ENCODE data around the gene TRIP4.

TRIP4 gene

DNA sequence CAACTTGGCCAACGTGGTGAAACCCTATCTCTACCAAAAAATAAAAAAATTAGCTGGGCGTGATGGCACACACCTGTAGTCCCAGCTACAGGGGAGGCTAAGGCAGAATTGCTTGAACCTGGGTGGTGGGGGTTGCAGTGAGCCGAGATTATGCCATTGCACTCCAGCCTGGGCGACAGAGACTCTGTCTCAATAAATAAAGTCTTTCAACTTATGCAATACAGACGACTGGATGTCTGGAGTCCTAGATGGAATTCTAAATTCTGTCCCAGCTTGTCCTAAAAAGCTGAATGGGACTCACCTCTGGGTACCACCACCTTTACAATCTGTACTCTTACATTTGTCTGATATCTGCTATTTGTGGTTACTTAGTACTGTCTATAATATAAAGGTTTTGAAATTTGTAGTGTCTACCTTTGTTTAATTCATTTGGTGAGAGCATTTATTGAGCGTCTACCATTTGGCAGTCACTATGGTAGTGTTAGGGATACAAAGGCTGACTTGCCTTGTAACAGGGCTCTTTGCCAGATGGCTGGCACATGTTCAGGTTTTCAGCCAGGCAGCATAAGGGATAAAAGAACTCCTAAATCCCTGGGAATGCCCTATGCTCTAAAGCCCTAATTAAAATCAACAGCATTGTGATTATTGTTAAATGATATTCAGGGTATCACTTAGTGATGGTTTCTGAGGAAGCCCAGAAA is 65.5 kb downstream of the TRIP4 start:
- Histone ChIP-seq H3K4me3 (ENCODE audit: extremely low read depth, insufficient read depth, low read length, poor library complexity, severe bottlenecking) (no peak overlapping the region), H3K4me1 (ENCODE audit: control insufficient read depth, insufficient read depth, low read length, poor library complexity, severe bottlenecking) (peaks cover 12% of the 10 kb centered on the region), H3K27ac (ENCODE audit: low read depth, low read length, severe bottlenecking) (no peak overlapping the region), H3K36me3 (ENCODE audit: control insufficient read depth, insufficient read depth, low read length) (peaks cover 31% of the 10 kb centered on the region), H3K9me3 (ENCODE audit: control insufficient read depth, low read length) (no peaks in the 10 kb centered on the region)
- WGBS, 2 experiments (ENCODE audit: insufficient coverage in 2 of 2): 90 to 95% methylated on average over 2 to 4 of the region's 6 CpGs

- Histone ChIP-seq H3K9me3 (ENCODE audit: control insufficient read depth, low read length) (no peaks in the 10 kb centered on the region), H3K4me1 (ENCODE audit: control insufficient read depth, insufficient read depth, low read length, poor library complexity, severe bottlenecking) (peaks cover 12% of the 10 kb centered on the region), H3K36me3 (ENCODE audit: control insufficient read depth, insufficient read depth, low read length) (peaks cover 31% of the 10 kb centered on the region), H3K27ac (ENCODE audit: low read depth, low read length, severe bottlenecking) (no peak overlapping the region), H3K4me3 (ENCODE audit: extremely low read depth, insufficient read depth, low read length, poor library complexity, severe bottlenecking) (no peak overlapping the region)
- WGBS, 2 experiments (ENCODE audit: insufficient coverage in 2 of 2): 100% methylated on average over 1 of the region's 1 CpG
Measured at GRCh38 chr15:64453689-64454037, 66.0 kb downstream of the TRIP4 start.

DNA sequence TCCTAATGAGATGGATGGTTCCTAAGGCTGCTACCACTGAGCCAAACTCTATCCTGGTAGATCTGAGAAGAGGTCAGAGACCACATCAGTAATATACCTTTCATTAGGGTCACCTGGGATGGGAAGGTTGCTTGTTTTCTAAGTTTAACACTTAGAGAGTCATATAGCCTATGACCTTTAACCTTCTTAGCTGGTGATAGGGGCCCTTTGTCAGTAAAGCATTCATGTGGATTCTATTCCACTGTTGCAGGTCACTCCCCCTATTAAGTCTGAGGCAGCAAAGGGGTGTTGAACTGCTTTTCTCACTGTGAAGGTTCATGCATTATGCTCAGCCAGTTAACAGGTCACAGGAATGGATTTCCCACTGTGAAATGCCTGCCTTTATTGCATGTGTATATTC is 66.6 kb downstream of the TRIP4 start:
- Histone ChIP-seq H3K27ac (ENCODE audit: low read depth, low read length, severe bottlenecking) (no peak overlapping the region), H3K9me3 (ENCODE audit: control insufficient read depth, low read length) (no peaks in the 10 kb centered on the region), H3K36me3 (ENCODE audit: control insufficient read depth, insufficient read depth, low read length) (peaks cover 33% of the 10 kb centered on the region), H3K4me1 (ENCODE audit: control insufficient read depth, insufficient read depth, low read length, poor library complexity, severe bottlenecking) (peaks cover 16% of the 10 kb centered on the region), H3K4me3 (ENCODE audit: extremely low read depth, insufficient read depth, low read length, poor library complexity, severe bottlenecking) (no peak overlapping the region)

- H3K27ac ChIP-seq (ENCODE audit: low read depth, low read length, severe bottlenecking): peak overlapping the region; percentile 12
- peaks cover 21% of the 10 kb centered on the region for H3K4me1 ChIP-seq (ENCODE audit: control insufficient read depth, insufficient read depth, low read length, poor library complexity, severe bottlenecking)
- 78 to 86% methylated on average over 1 to 3 of the region's 3 CpGs for WGBS, 2 experiments (ENCODE audit: insufficient coverage in 2 of 2)
Measured at GRCh38 chr15:64455961-64456371, 68.3 kb downstream of the TRIP4 start.

DNA sequence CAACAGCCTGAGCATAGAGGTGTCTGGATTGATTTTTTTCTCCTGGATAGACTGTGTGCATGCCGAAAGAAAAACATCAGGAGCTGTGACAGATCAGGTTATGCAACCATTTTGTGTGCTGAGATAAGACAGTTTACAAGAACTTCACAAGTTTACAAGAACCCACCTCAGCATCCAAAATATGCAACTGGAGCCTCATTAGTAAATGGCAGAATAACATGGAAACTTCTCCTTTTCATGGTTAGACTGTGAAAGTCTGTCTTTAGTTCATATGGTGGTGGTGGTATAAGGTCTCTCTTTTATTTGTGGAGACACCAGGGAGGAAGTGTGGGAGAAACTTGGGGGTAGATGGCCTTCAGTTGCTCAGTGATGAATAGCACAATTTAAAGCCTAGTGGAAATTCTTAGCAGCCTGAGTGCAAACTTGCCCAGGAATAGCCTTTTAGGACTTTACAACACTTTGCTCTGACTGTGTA is 69.0 kb downstream of the TRIP4 start:
- no peaks in the 10 kb centered on the region for H3K9me3 ChIP-seq (ENCODE audit: control insufficient read depth, low read length)
- H3K36me3 ChIP-seq (ENCODE audit: control insufficient read depth, insufficient read depth, low read length): peaks cover 22% of the 10 kb centered on the region
- H3K4me3 ChIP-seq (ENCODE audit: extremely low read depth, insufficient read depth, low read length, poor library complexity, severe bottlenecking): no peak overlapping the region
- WGBS, 2 experiments (ENCODE audit: insufficient coverage in 2 of 2): 100% methylated on average over 1 of the region's 1 CpG; no CpG with 5 or more reads in 1 of the 2 experiments
- peak overlapping the region; percentile 12 for H3K27ac ChIP-seq (ENCODE audit: low read depth, low read length, severe bottlenecking)
- peaks cover 21% of the 10 kb centered on the region for H3K4me1 ChIP-seq (ENCODE audit: control insufficient read depth, insufficient read depth, low read length, poor library complexity, severe bottlenecking)

More at GRCh38 chr15:64455961-64456371, 68.3 kb downstream of the TRIP4 start:
- Histone ChIP-seq H3K36me3 (ENCODE audit: control insufficient read depth, insufficient read depth, low read length) (peaks cover 22% of the 10 kb centered on the region), H3K9me3 (ENCODE audit: control insufficient read depth, low read length) (no peaks in the 10 kb centered on the region), H3K4me3 (ENCODE audit: extremely low read depth, insufficient read depth, low read length, poor library complexity, severe bottlenecking) (no peak overlapping the region)

- WGBS, 2 experiments (ENCODE audit: insufficient coverage in 2 of 2): 88 to 91% methylated on average over 2 to 3 of the region's 3 CpGs
- no peak overlapping the region for H3K4me3 ChIP-seq (ENCODE audit: extremely low read depth, insufficient read depth, low read length, poor library complexity, severe bottlenecking)
- H3K4me1 ChIP-seq (ENCODE audit: control insufficient read depth, insufficient read depth, low read length, poor library complexity, severe bottlenecking): peaks cover 25% of the 10 kb centered on the region
- H3K27ac ChIP-seq (ENCODE audit: low read depth, low read length, severe bottlenecking): no peak overlapping the region
- peaks cover 32% of the 10 kb centered on the region for H3K36me3 ChIP-seq (ENCODE audit: control insufficient read depth, insufficient read depth, low read length)
- H3K9me3 ChIP-seq (ENCODE audit: control insufficient read depth, low read length): no peaks in the 10 kb centered on the region
Measured at GRCh38 chr15:64459066-64459781, 71.6 kb downstream of the TRIP4 start.

GRCh38 chr15:64460206-64460723 is 72.6 kb downstream of the TRIP4 start, which contains the start of gene ZNF609:
TSS of gene ZNF609 (plus strand) at chr15:64460578. CDS start at chr15:64499420, 38,842 bp downstream.
- H3K9me3 ChIP-seq (ENCODE audit: control insufficient read depth, low read length): no peaks in the 10 kb centered on the region
- peak within 1 kb of the TSS; percentile 57 for H3K4me3 ChIP-seq (ENCODE audit: extremely low read depth, insufficient read depth, low read length, poor library complexity, severe bottlenecking)
- 2% methylated on average over 17 to 18 of the region's 45 CpGs for WGBS, 2 experiments (ENCODE audit: insufficient coverage in 2 of 2)
- H3K4me1 ChIP-seq (ENCODE audit: control insufficient read depth, insufficient read depth, low read length, poor library complexity, severe bottlenecking): peaks cover 25% of the 10 kb centered on the region
- peak within 1 kb of the TSS; percentile 88 for H3K27ac ChIP-seq (ENCODE audit: low read depth, low read length, severe bottlenecking)
- peaks cover 35% of the 10 kb centered on the region for H3K36me3 ChIP-seq (ENCODE audit: control insufficient read depth, insufficient read depth, low read length)

DNA sequence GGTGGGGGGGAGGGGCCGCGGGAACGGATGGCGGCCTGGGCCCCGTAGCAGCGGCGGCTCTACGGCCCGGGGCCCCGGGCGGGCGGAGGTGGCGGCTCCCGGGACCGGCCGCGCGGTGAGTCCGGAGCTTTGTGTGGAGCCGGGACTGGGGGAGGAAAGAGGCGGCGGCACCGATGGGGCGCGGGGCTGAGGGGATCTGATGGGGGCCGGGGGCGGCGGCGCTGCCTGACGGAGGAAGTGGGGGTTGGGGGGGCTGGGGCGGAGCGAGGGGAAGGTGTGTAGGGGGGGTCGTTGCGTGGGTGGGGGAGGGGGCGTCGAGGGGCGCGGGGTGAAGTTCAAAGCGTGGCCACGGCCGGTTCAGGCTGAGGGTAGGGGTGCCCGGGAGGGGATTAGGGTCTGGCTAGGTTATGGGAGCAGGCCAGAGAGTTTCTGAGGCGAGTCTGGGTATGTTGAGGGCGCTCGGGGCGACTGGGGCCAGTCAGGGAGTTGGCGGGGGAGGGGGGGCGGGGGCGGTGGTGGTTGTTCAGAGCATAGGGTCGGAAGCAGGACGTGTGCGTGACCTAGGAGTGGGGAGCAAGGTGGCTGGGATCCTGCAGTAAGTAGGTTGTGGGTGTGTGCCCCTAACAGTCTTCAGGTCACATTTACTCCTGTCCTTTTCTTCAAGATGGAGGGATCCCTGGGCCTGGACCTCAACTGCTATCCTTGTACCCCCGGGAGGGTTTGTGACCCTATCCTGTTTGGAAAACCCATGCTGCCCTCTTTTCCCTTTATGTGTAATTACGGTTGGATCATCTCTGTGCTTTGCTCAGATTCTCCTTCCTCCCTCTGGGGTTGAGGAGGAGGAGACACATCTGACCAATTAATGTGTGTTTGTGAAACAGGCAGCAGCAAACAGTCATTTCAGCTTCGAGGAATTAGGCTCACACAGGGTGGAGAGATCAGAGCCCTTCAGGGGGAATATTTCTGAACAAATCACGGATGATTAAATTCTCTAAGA is 73.4 kb downstream of the TRIP4 start:
- H3K4me3 ChIP-seq (ENCODE audit: extremely low read depth, insufficient read depth, low read length, poor library complexity, severe bottlenecking): peak overlapping the region; percentile 57
- H3K27ac ChIP-seq (ENCODE audit: low read depth, low read length, severe bottlenecking): peak overlapping the region; percentile 88
- H3K9me3 ChIP-seq (ENCODE audit: control insufficient read depth, low read length): no peaks in the 10 kb centered on the region
- H3K36me3 ChIP-seq (ENCODE audit: control insufficient read depth, insufficient read depth, low read length): peaks cover 39% of the 10 kb centered on the region
- H3K4me1 ChIP-seq (ENCODE audit: control insufficient read depth, insufficient read depth, low read length, poor library complexity, severe bottlenecking): peaks cover 25% of the 10 kb centered on the region
- WGBS, 2 experiments (ENCODE audit: insufficient coverage in 2 of 2): 0 to 1% methylated on average over 3 to 9 of the region's 56 CpGs

- Histone ChIP-seq H3K36me3 (ENCODE audit: control insufficient read depth, insufficient read depth, low read length) (peaks cover 39% of the 10 kb centered on the region), H3K4me1 (ENCODE audit: control insufficient read depth, insufficient read depth, low read length, poor library complexity, severe bottlenecking) (peaks cover 26% of the 10 kb centered on the region), H3K4me3 (ENCODE audit: extremely low read depth, insufficient read depth, low read length, poor library complexity, severe bottlenecking) (peak overlapping the region; percentile 57), H3K27ac (ENCODE audit: low read depth, low read length, severe bottlenecking) (peak overlapping the region; percentile 88), H3K9me3 (ENCODE audit: control insufficient read depth, low read length) (no peaks in the 10 kb centered on the region)
- 13% methylated on average over 5 of the region's 5 CpGs; no CpG with 5 or more reads in 1 of the 2 experiments for WGBS, 2 experiments (ENCODE audit: insufficient coverage in 2 of 2)
Measured at GRCh38 chr15:64461721-64462162, 74.1 kb downstream of the TRIP4 start.

DNA sequence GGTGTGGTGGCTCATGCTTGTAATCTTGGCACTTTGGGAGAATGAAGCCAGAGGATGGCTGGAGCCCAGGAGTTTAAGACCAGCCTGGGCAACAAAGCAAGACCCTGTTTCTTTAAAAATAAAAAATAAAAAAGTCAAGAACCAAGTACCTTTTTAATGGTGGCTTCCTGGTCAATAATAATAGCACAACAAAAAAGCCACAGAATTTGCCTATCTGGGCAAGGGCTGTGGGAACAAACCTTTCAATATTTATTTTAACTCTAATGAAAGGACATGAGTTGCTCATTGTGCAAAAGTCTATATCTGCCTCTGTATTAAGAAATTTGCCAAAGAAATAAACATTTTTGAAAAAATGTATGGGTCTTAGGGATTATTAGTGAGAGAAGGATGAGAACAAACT is 74.9 kb downstream of the TRIP4 start:
- Histone ChIP-seq H3K36me3 (ENCODE audit: control insufficient read depth, insufficient read depth, low read length) (peaks cover 44% of the 10 kb centered on the region), H3K9me3 (ENCODE audit: control insufficient read depth, low read length) (no peaks in the 10 kb centered on the region), H3K4me3 (ENCODE audit: extremely low read depth, insufficient read depth, low read length, poor library complexity, severe bottlenecking) (peak overlapping the region; percentile 57), H3K4me1 (ENCODE audit: control insufficient read depth, insufficient read depth, low read length, poor library complexity, severe bottlenecking) (peaks cover 24% of the 10 kb centered on the region), H3K27ac (ENCODE audit: low read depth, low read length, severe bottlenecking) (no peak overlapping the region)
